HUES64 (cell line): ENCODE results near the gene HPS3.

Experiments used
- H3K27ac ChIP-seq: 2 replicates; pipeline ENCODE4 v1.7.0; 2013; ENCODE audit warnings: low read depth, low read length, inconsistent platforms
- H3K27me3 ChIP-seq: 2 replicates; pipeline ENCODE4 v1.6.1; 2013; ENCODE audit warnings: mild to moderate bottlenecking, low read length; ENCODE audit not compliant: insufficient read depth
- H3K36me3 ChIP-seq: 2 replicates; pipeline ENCODE4 v1.6.1; 2013; ENCODE audit warnings: mild to moderate bottlenecking, low read length; ENCODE audit not compliant: insufficient read depth
- H3K4me1 ChIP-seq: 2 replicates; pipeline ENCODE4 v1.6.1; 2013; ENCODE audit warnings: mild to moderate bottlenecking, low read length, moderate library complexity; ENCODE audit not compliant: insufficient read depth
- H3K4me3 ChIP-seq: 2 replicates; pipeline ENCODE4 v1.5.1; 2013; ENCODE audit warnings: mild to moderate bottlenecking, low read length, moderate library complexity
- H3K9ac ChIP-seq: 2 replicates; pipeline ENCODE4 v1.6.1; 2013; ENCODE audit warnings: mild to moderate bottlenecking, low read depth, low read length
- H3K9me3 ChIP-seq: 2 replicates; pipeline ENCODE4 v1.6.1; 2013; ENCODE audit warnings: low read depth, low read length; ENCODE audit not compliant: insufficient read depth
- WGBS: fragments of 150-250, 120-280 bp; methylation state at CpG from one replicate; pipeline ENCODE4 v1.1.7; 2013; ENCODE audit warnings: missing lambda C conversion rate; 5-methylcytosine and 5-hydroxymethylcytosine counted together

The HPS3 gene

GRCh38 chr3:149122721-149123578 lies 6.5 kb upstream of the HPS3 start:
- 100% methylated on average over 1 of the region's 4 CpGs for WGBS
- Histone ChIP-seq H3K4me3 (no peak overlapping the region), H3K4me1 (no peaks in the 10 kb centered on the region), H3K27me3 (no peaks in the 10 kb centered on the region), H3K9me3 (no peaks in the 10 kb centered on the region), H3K36me3 (no peaks in the 10 kb centered on the region), H3K9ac (no peak overlapping the region), H3K27ac (no peak overlapping the region)

GRCh38 chr3:149128821-149129220 lies 617 bp upstream of the HPS3 start:
- no peaks in the 10 kb centered on the region for H3K9me3 ChIP-seq
- WGBS: 84% methylated on average over 4 of the region's 4 CpGs
- H3K4me3 ChIP-seq: peak overlapping the region; percentile 94
- peak overlapping the region; percentile 79; the same call in 1 of the 2 replicates for H3K9ac ChIP-seq
- no peak overlapping the region for H3K27ac ChIP-seq
- peaks cover 6% of the 10 kb centered on the region; the same call in 1 of the 2 replicates for H3K27me3 ChIP-seq
- peaks cover 17% of the 10 kb centered on the region for H3K4me1 ChIP-seq
- H3K36me3 ChIP-seq: no peaks in the 10 kb centered on the region

GRCh38 chr3:149131589-149131988 lies 2.2 kb downstream of the HPS3 start:
- Histone ChIP-seq H3K4me1 (peaks cover 21% of the 10 kb centered on the region), H3K27ac (no peak overlapping the region), H3K9me3 (no peaks in the 10 kb centered on the region), H3K9ac (no peak overlapping the region), H3K4me3 (no peak overlapping the region; the same call in 1 of the 2 replicates), H3K36me3 (0 out of 2 replicates have a peak, but pooled peaks cover 3% of the 10 kb centered on the region), H3K27me3 (peaks cover 6% of the 10 kb centered on the region; the same call in 1 of the 2 replicates)
- WGBS: 89% methylated on average over 4 of the region's 4 CpGs

- Histone ChIP-seq H3K36me3 (0 out of 2 replicates have a peak, but pooled peaks cover 3% of the 10 kb centered on the region), H3K9ac (no peak overlapping the region), H3K4me1 (peaks cover 30% of the 10 kb centered on the region; the same call in 1 of the 2 replicates), H3K27me3 (no peaks in the 10 kb centered on the region), H3K27ac (no peak overlapping the region), H3K4me3 (no peak overlapping the region), H3K9me3 (no peaks in the 10 kb centered on the region)
- WGBS: 87% methylated on average over 3 of the region's 3 CpGs
Observed at GRCh38 chr3:149134575-149134974, 5.1 kb downstream of the HPS3 start.

- Histone ChIP-seq H3K27ac (no peak overlapping the region), H3K9me3 (no peaks in the 10 kb centered on the region), H3K4me3 (no peak overlapping the region), H3K27me3 (no peaks in the 10 kb centered on the region), H3K9ac (no peak overlapping the region), H3K36me3 (peaks cover 66% of the 10 kb centered on the region), H3K4me1 (peaks cover 14% of the 10 kb centered on the region; the same call in 1 of the 2 replicates)
- 94% methylated on average over 4 of the region's 4 CpGs for WGBS
Observed at GRCh38 chr3:149142682-149143081, 13.2 kb downstream of the HPS3 start.

- Histone ChIP-seq H3K9ac (no peak overlapping the region), H3K36me3 (peaks cover 80% of the 10 kb centered on the region), H3K27ac (no peak overlapping the region)
Observed at GRCh38 chr3:149145356-149145755, 15.9 kb downstream of the HPS3 start.

GRCh38 chr3:149145974-149146373 lies 16.5 kb downstream of the HPS3 start:
- 97% methylated on average over 1 of the region's 1 CpG for WGBS
- no peak overlapping the region for H3K27ac ChIP-seq
- no peak overlapping the region for H3K4me3 ChIP-seq
- H3K4me1 ChIP-seq: no peaks in the 10 kb centered on the region
- H3K27me3 ChIP-seq: no peaks in the 10 kb centered on the region
- no peaks in the 10 kb centered on the region for H3K9me3 ChIP-seq
- H3K9ac ChIP-seq: no peak overlapping the region
- peaks cover 80% of the 10 kb centered on the region for H3K36me3 ChIP-seq

More at GRCh38 chr3:149145356-149145755, 15.9 kb downstream of the HPS3 start:
- Histone ChIP-seq H3K27me3 (no peaks in the 10 kb centered on the region), H3K4me1 (no peaks in the 10 kb centered on the region), H3K9me3 (no peaks in the 10 kb centered on the region), H3K4me3 (no peak overlapping the region)
- 89% methylated on average over 2 of the region's 2 CpGs for WGBS

GRCh38 chr3:149150436-149150835 lies 21.0 kb downstream of the HPS3 start:
- H3K4me1 ChIP-seq: peaks cover 8% of the 10 kb centered on the region; the same call in 1 of the 2 replicates
- no peaks in the 10 kb centered on the region for H3K27me3 ChIP-seq
- no peak overlapping the region for H3K4me3 ChIP-seq
- H3K27ac ChIP-seq: no peak overlapping the region
- no peaks in the 10 kb centered on the region for H3K9me3 ChIP-seq
- peaks cover 89% of the 10 kb centered on the region for H3K36me3 ChIP-seq
- WGBS: 95% methylated on average over 6 of the region's 6 CpGs
- no peak overlapping the region for H3K9ac ChIP-seq

GRCh38 chr3:149151843-149152242 lies 22.4 kb downstream of the HPS3 start:
- Histone ChIP-seq H3K4me3 (no peak overlapping the region), H3K36me3 (peaks cover 90% of the 10 kb centered on the region)

GRCh38 chr3:149152420-149152819 lies 23.0 kb downstream of the HPS3 start:
- Histone ChIP-seq H3K4me3 (no peak overlapping the region), H3K36me3 (peaks cover 90% of the 10 kb centered on the region), H3K4me1 (peaks cover 8% of the 10 kb centered on the region; the same call in 1 of the 2 replicates), H3K9me3 (no peaks in the 10 kb centered on the region), H3K9ac (no peak overlapping the region), H3K27ac (0 out of 2 replicates have a peak overlapping the region, but pooled peaks have one; percentile 6), H3K27me3 (no peaks in the 10 kb centered on the region)
- WGBS: 67% methylated on average over 2 of the region's 2 CpGs

More at GRCh38 chr3:149151843-149152242, 22.4 kb downstream of the HPS3 start:
- Histone ChIP-seq H3K27me3 (no peaks in the 10 kb centered on the region), H3K27ac (no peak overlapping the region), H3K4me1 (peaks cover 8% of the 10 kb centered on the region; the same call in 1 of the 2 replicates), H3K9me3 (no peaks in the 10 kb centered on the region), H3K9ac (no peak overlapping the region)
- 91% methylated on average over 2 of the region's 2 CpGs for WGBS

- H3K4me3 ChIP-seq: no peak overlapping the region
- H3K27ac ChIP-seq: no peak overlapping the region
- H3K4me1 ChIP-seq: peaks cover 8% of the 10 kb centered on the region; the same call in 1 of the 2 replicates
- peaks cover 97% of the 10 kb centered on the region for H3K36me3 ChIP-seq
- H3K9me3 ChIP-seq: no peaks in the 10 kb centered on the region
- no peak overlapping the region for H3K9ac ChIP-seq
- no peaks in the 10 kb centered on the region for H3K27me3 ChIP-seq
Observed at GRCh38 chr3:149153402-149153801, 24.0 kb downstream of the HPS3 start.
